Keratinocyte (primary cell): ENCODE measurements around the gene RAB11FIP4.

Experiments used
- EZH2 ChIP-seq: IDR thresholded peaks from one replicate; pipeline ENCODE4 v1.6.1; 2012; ENCODE audit warnings: inconsistent platforms, mild to moderate bottlenecking, low read length, moderate library complexity
- TF ChIP-seq, protein P1 (sequence below), 3 experiments: IDR thresholded peaks in 1 of 3; conservative IDR thresholded peaks in 1 of 3; optimal IDR thresholded peaks in 1 of 3; 2 replicates in 2 of 3; 3 replicates in 1 of 3; pipeline versions ENCODE3 to v1.5.1; 2011; ENCODE audit warnings: low read length in 3 of 3, mild to moderate bottlenecking in 3 of 3, moderate library complexity in 2 of 3, control low read depth in 1 of 3, inconsistent platforms in 1 of 3; ENCODE audit not compliant: insufficient read depth in 2 of 3; ENCODE audit errors: extremely low read depth in 1 of 3

DNA sequence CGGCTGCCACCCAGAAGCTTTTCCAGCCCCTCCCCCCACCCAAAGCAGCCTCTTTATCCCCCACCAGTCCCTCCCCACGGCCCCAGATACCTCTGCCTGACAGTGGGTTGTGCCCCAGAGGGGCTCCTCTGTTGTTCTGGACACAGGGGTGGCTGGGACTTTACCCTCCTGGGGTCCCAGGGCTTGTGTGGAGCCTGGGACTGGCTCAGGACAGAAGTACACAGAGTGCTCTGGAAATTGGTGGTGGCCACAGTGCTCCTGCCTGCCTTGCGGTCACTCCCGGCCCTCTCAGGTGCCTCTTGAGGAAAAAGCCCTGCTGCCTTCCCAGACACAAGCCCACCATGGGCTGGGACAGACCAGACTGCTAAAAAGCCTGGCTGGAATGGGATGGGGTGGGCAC, 68.2 kb downstream of the RAB11FIP4 start:
- TF ChIP-seq, protein P1, sequence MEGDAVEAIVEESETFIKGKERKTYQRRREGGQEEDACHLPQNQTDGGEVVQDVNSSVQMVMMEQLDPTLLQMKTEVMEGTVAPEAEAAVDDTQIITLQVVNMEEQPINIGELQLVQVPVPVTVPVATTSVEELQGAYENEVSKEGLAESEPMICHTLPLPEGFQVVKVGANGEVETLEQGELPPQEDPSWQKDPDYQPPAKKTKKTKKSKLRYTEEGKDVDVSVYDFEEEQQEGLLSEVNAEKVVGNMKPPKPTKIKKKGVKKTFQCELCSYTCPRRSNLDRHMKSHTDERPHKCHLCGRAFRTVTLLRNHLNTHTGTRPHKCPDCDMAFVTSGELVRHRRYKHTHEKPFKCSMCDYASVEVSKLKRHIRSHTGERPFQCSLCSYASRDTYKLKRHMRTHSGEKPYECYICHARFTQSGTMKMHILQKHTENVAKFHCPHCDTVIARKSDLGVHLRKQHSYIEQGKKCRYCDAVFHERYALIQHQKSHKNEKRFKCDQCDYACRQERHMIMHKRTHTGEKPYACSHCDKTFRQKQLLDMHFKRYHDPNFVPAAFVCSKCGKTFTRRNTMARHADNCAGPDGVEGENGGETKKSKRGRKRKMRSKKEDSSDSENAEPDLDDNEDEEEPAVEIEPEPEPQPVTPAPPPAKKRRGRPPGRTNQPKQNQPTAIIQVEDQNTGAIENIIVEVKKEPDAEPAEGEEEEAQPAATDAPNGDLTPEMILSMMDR (optimal IDR thresholded peaks at IDR 0.05 in 1 of 3, IDR thresholded peaks at IDR 0.05 in 1 of 3, conservative IDR thresholded peaks at IDR 0.05 in 1 of 3; ENCODE audit: extremely low read depth in 1 of 3, insufficient read depth in 2 of 3, low read length in 3 of 3): no peak
- no peak for TF ChIP-seq EZH2
